Tibial nerve (tissue), 4 donors: Measurements from ENCODE around the gene STRN3. TPM values are rescaled to one million over a fixed set of nuclear protein-coding genes. Genes with fewer than 3 reads are reported as not detected.
"Not testable (repeated sequence)": the region's sequence is repeated elsewhere in the genome, so short reads cannot be mapped to it uniquely, and the experiment has no call there.

ENCODE experiments used
- DNase-seq, 2 donors: peaks; one replicate each; pipeline ENCODE4 v3.0.0-alpha.2; 2019; ENCODE audit warnings: low spot score in 2 of 2
- H3K27ac ChIP-seq, 4 donors: fragments of 200-600 bp; sonication (generic) in 3 of 4; one replicate each; pipeline ENCODE4 v1.5.1; 2017 to 2019; ENCODE audit warnings: mild to moderate bottlenecking in 1 of 4
- H3K27me3 ChIP-seq, 2 donors: fragments of 200-600 bp; sonication (generic) in 1 of 2; one replicate each; pipeline versions ENCODE4 v1.5.1 to v1.6.0; 2017 to 2019
- H3K36me3 ChIP-seq, 3 donors: fragments of 200-600 bp; sonication (generic); one replicate each; pipeline ENCODE4 v1.5.1; 2018 to 2019
- H3K4me1 ChIP-seq, 4 donors: fragments of 200-600 bp; sonication (generic) in 3 of 4; one replicate each; pipeline ENCODE4 v1.5.1; 2017 to 2019
- H3K4me3 ChIP-seq, 4 donors: fragments of 200-600 bp; sonication (generic) in 3 of 4; one replicate each; pipeline ENCODE4 v1.5.1; 2017 to 2019; ENCODE audit warnings: mild to moderate bottlenecking in 1 of 4, moderate library complexity in 1 of 4
- H3K9me3 ChIP-seq, 4 donors: fragments of 200-600 bp; sonication (generic) in 3 of 4; one replicate each; pipeline ENCODE4 v1.5.1; 2017 to 2019
- EP300 ChIP-seq, 2 donors: sonication (generic); formaldehyde crosslinking; IDR thresholded peaks; one replicate each; pipeline ENCODE4 v1.6.1; 2017; ENCODE audit warnings: antibody characterized with exemption in 2 of 2, mild to moderate bottlenecking in 1 of 2
- POLR2A ChIP-seq, 2 donors: fragments of 450-650 bp; IDR thresholded peaks; one replicate each; pipeline ENCODE4 v1.6.1; 2017; ENCODE audit warnings: antibody characterized with exemption in 2 of 2, mild to moderate bottlenecking in 2 of 2, moderate library complexity in 2 of 2
- WGBS, 2 donors: methylation state at CpG; one replicate each; pipeline ENCODE4 v1.1.5; 2018; 5-methylcytosine and 5-hydroxymethylcytosine counted together
- total RNA-seq, 4 donors: library from RNA; depleted of rRNA; stranded (reverse); fragments of >200 nt; gene quantifications; one replicate each; pipeline ENCODE4 v1.1.0, GENCODE V29; 2016
- TF ChIP-seq, protein P1 (sequence below), 5 experiments: fragments of 200-600 bp in 3 of 5; fragments of 450-650 bp in 2 of 5; sonication (generic) in 3 of 5; IDR thresholded peaks; one replicate each; pipeline ENCODE4 v1.5.1; 2016 to 2019; ENCODE audit warnings: antibody characterized with exemption in 5 of 5, mild to moderate bottlenecking in 3 of 5, moderate library complexity in 2 of 5

Gene STRN3
- total RNA-seq, 4 donors from 2014 or later = 33.5 to 68.8 (median 57.0) TPM

DNA sequence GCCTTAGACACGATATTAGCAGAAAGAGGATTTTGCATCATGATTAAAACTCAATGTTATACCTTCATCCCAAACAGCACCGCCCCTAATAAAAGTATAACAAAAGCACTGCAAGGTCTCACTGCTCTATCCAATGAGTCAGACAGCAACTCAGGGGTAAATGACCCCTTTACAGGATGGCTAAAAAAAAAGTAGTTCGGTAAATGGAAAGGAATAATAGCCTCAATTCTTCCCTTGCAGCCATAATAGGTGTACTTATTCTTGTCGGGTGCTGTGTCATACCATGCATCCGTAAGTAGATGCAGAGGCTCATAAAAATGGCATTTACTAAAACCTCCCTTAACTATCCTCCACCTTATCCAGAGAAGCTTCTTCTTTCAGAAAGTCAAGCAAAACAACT lies 54.6 kb downstream of the STRN3 start:
- H3K4me1 ChIP-seq = peaks cover 0 to 36% (median 10%) of the 10 kb centered on the region in 4 donors
- 78 to 79% methylated on average over 5 of the region's 5 CpGs for WGBS, 2 donors

DNA sequence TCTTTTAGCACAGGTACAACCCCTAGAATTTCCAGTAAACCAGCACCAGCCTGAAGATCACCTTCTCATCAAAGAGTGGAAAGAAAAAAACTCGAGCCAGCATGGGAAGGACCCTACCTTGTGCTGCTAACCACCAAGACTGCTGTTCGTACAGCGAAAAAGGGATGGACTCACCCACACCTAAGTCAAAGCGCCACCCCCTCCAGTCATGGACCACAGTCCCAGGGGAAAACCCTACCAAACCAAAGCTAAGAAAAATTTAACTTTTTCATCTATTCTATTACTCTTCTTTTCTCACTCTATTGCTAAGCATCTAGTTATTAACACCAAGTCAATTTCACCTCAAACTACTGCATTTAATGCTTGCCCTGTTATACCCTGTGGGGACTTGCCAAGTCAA lies 56.4 kb downstream of the STRN3 start:
- H3K36me3 ChIP-seq = peaks cover 0 to 24% (median 0%) of the 10 kb centered on the region in 3 donors
- H3K4me3 ChIP-seq, H3K27ac ChIP-seq, DNase-seq, H3K27me3 ChIP-seq: not testable (repeated sequence)
- 84 to 90% methylated on average over 4 of the region's 4 CpGs for WGBS, 2 donors
- peaks cover 0 to 23% (median 9%) of the 10 kb centered on the region in 4 donors for H3K4me1 ChIP-seq
- H3K9me3 ChIP-seq = peaks cover 0 to 25% (median 3%) of the 10 kb centered on the region in 4 donors

More for the DNA sequence above, 54.6 kb downstream of the STRN3 start:
- no peak for DNase-seq
- TF ChIP-seq POLR2A (IDR thresholded peaks at IDR 0.05) (no peak), EP300 (IDR thresholded peaks at IDR 0.05) (no peak)
- TF ChIP-seq, protein P1, sequence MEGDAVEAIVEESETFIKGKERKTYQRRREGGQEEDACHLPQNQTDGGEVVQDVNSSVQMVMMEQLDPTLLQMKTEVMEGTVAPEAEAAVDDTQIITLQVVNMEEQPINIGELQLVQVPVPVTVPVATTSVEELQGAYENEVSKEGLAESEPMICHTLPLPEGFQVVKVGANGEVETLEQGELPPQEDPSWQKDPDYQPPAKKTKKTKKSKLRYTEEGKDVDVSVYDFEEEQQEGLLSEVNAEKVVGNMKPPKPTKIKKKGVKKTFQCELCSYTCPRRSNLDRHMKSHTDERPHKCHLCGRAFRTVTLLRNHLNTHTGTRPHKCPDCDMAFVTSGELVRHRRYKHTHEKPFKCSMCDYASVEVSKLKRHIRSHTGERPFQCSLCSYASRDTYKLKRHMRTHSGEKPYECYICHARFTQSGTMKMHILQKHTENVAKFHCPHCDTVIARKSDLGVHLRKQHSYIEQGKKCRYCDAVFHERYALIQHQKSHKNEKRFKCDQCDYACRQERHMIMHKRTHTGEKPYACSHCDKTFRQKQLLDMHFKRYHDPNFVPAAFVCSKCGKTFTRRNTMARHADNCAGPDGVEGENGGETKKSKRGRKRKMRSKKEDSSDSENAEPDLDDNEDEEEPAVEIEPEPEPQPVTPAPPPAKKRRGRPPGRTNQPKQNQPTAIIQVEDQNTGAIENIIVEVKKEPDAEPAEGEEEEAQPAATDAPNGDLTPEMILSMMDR (IDR thresholded peaks at IDR 0.05) = no peak
- Histone ChIP-seq H3K27ac (no peak overlapping the region), H3K9me3 (peaks cover 0 to 8% (median 0%) of the 10 kb centered on the region in 4 donors), H3K4me3 (no peak overlapping the region), H3K36me3 (peaks cover 0 to 6% (median 0%) of the 10 kb centered on the region in 3 donors), H3K27me3 (no peaks in the 10 kb centered on the region)

DNA sequence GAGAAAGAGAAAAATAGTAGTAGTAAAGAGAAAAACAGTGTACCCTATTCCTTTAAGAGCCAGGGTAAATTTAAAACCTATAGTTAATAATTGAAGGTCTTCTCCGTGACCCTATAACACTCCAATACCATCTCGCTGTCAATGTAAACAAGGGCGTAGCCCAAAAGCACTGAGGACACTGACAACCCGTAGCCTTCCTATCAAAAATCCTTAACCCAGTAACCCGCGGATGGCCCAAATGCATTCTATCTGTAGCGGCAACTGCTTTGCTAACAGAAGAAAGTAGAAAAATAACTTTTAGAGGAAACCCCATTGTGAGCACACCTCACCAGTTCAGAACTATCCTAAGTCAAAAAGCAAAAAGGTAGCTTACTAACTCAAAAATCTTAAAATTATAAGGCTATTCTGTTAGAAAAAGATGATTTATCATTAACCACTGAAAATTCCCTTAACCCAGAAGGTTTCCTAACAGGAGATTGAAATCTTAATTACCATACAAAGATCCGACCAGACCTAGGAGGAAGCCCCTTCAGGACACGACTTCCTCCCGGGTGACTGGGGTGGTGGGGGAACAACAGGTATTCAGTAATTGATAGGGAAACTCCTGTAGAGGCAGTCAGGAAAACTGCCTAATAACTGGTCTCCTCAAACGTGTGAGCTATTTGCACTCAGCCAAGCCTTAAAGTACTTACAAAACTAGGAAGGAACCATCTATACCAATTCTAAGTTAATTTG lies 58.6 kb downstream of the STRN3 start:
- not testable (repeated sequence) for H3K27ac ChIP-seq, H3K4me1 ChIP-seq

DNA sequence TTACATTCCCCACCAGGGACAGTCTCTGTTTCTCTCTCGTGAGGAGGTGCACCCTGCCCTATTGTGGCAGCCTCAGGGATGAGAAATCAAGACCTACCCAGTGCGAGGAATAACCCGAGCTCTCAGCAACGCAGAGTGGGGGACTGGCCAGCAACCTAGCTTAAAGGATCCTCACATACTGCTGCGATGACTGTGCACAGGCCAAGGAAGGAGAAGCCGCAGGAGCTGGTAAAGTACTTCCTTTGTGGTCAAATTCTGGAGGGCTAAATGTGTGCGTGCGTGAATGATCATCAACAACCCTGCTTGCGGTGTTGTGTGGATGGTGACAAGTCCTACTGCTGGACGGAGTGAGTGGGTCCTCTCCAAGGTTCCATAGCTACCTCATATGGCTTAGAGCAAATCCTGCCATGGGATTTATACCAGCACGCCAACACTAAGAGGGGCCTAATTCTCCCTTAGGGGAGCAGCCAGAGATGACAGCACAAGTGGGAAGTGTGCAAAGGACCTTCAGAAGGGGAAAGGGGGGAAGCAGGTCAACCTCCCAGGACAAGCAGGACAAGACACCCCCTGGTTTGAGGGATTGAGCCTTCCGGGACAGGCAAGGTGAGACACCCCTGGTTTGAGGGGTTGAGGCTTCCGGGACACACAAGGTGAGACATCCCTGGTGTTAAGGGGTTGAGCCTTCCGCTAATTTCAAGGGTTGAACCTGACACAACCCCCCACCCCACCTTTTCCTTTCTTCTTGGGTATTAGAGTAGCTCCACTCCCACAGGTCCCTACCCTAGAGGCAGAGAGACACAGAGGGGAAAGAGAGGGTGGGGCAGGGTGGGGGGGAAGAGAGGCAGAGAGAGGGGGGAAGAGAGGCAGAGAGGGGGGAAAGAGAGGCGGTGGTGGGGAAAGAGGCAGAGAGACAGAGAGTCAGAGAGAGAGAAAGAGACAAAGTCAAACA lies 59.5 kb downstream of the STRN3 start:
- no peak overlapping the region for H3K27ac ChIP-seq
- 94% methylated on average over 15 of the region's 15 CpGs for WGBS, 2 donors
- DNase-seq = no peak
- peaks cover 0 to 32% (median 0%) of the 10 kb centered on the region in 3 donors for H3K36me3 ChIP-seq
- TF ChIP-seq, protein P1 (IDR thresholded peaks at IDR 0.05) = no peak
- TF ChIP-seq POLR2A (IDR thresholded peaks at IDR 0.05) = no peak
- no peak for TF ChIP-seq EP300 (IDR thresholded peaks at IDR 0.05)
- H3K9me3 ChIP-seq = peaks cover 0 to 25% (median 3%) of the 10 kb centered on the region in 4 donors
- no peak overlapping the region for H3K4me3 ChIP-seq
- peaks cover 0 to 4% (median 0%) of the 10 kb centered on the region in 4 donors for H3K4me1 ChIP-seq
- H3K27me3 ChIP-seq = no peaks in the 10 kb centered on the region

More for the DNA sequence above, 58.6 kb downstream of the STRN3 start:
- Histone ChIP-seq H3K9me3 (peaks cover 0 to 25% (median 3%) of the 10 kb centered on the region in 4 donors), H3K36me3 (peaks cover 0 to 32% (median 0%) of the 10 kb centered on the region in 3 donors)
- WGBS, 2 donors = 92 to 93% methylated on average over 11 of the region's 11 CpGs
- DNase-seq, H3K4me3 ChIP-seq, H3K27me3 ChIP-seq: not testable (repeated sequence)

DNA sequence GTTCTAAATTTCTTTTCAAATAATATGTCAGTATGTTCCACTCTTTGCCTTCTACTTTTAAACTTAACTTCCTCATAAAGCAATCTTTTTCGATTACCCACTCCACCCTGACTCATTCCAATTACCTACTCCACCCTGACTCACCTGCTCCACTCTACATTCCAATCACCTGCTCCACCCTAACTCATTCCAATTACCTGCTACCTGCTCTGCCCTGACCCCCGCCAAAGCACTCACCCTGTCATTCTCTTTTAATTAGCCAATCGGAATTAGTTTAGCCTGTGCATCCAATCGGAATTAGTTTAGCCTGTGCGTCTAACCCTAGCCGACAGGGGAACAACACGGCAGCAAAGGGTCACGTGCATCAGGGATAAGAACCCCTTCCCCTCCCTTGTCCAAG lies 60.3 kb downstream of the STRN3 start:
- not testable (repeated sequence) for H3K4me1 ChIP-seq, H3K27me3 ChIP-seq, DNase-seq, H3K4me3 ChIP-seq, H3K27ac ChIP-seq
- H3K9me3 ChIP-seq = peaks cover 0 to 25% (median 3%) of the 10 kb centered on the region in 4 donors
- 97 to 98% methylated on average over 8 of the region's 8 CpGs for WGBS, 2 donors
- H3K36me3 ChIP-seq = peaks cover 0 to 32% (median 0%) of the 10 kb centered on the region in 3 donors

DNA sequence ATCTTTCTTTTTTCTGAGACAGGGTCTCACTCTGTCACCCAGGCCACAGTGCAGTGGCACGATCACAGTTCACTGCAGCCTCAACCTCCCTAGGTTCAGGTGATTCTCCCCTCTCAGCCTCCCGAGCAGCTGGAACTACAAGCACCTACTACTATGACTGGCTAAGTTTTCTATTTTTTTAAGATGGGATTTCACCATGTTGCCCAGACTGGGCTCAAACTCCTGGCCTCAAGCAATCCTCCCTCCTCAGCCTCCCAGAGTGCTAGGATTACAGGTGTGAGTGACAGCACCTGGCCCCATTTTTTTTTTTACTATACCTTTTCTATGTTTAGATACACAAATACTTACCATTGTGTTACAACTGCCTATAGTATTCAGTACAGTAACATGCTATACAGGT lies 63.6 kb downstream of the STRN3 start:
- 83 to 94% methylated on average over 2 of the region's 2 CpGs for WGBS, 2 donors

More for the DNA sequence above, 63.6 kb downstream of the STRN3 start:
- not testable (repeated sequence) for H3K27me3 ChIP-seq, DNase-seq, H3K4me3 ChIP-seq, H3K27ac ChIP-seq, H3K4me1 ChIP-seq
- H3K9me3 ChIP-seq = peaks cover 0 to 25% (median 3%) of the 10 kb centered on the region in 4 donors
- peaks cover 0 to 32% (median 0%) of the 10 kb centered on the region in 3 donors for H3K36me3 ChIP-seq
